ENCODE measurements around the gene SLC8A3. TPM values are rescaled to one million over a fixed set of nuclear protein-coding genes. Genes with fewer than 3 reads are reported as not detected.

Gene SLC8A3
- total and polyA plus RNA-seq, 9 of the 15 experiments (the other 6 are each of a cell fraction or from before 2014, with no cell fraction given), result not detected

DNA sequence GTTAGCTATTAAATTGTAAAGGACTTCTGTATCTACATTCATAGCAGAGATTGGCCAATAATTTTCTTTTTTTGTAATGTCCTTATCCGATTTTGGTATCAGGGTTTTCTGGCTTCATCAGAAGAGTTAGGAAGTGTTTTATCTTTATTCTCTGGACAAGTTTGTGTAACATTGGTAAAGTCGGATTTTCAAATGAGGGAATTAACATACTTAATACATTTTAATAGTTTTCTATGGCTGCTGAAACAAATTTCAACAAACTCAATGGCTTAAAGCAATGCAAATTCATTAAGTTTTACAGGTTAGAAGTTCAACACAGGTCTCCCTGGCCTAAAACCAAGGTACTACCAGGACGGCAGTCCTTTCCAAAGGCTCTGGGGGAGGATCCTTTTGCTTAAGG is 13.2 kb upstream of the SLC8A3 start:
- no TSS peak for BruUV-seq (replicated peaks)
- H3K79me2 ChIP-seq (ENCODE audit: control insufficient read depth, insufficient read depth, low read length), result no peaks in the 10 kb centered on the region
- DNase-seq (ENCODE audit: extremely low read depth in 1 of 4, low spot score in 3 of 4) (no peak), FAIRE-seq (no peak), ATAC-seq (no peak)
- ChIA-PET CTCF (ENCODE audit: low intra/inter-chr PET ratio) (no interaction called here), POLR2A (no interaction called here)
- H4K20me1 ChIP-seq (replicated peaks; ENCODE audit: control insufficient read depth, insufficient read depth, low read length), result no peaks in the 10 kb centered on the region
- H3K9me3 ChIP-seq (replicated peaks; ENCODE audit: control insufficient read depth, insufficient read depth, low read depth, low read length), result no peaks in the 10 kb centered on the region
- no peaks in the 10 kb centered on the region for H3K9me1 ChIP-seq (ENCODE audit: control insufficient read depth, insufficient read depth, low read length)
- no peaks in the 10 kb centered on the region for H3K27me3 ChIP-seq (ENCODE audit: control insufficient read depth in 2 of 2, insufficient read depth in 2 of 2, low read length in 2 of 2)
- H2AFZ ChIP-seq (ENCODE audit: low read depth, low read length), result no peak overlapping the region
- H3K4me3 ChIP-seq, result no peak overlapping the region
- H3K27ac ChIP-seq (ENCODE audit: extremely low read depth, low read depth, low read length), result no peak overlapping the region
- TF ChIP-seq SP1 (CRISPR knock-in tag; IDR thresholded peaks at IDR 0.05) (no peak), NELFE (IDR thresholded peaks at IDR 0.05; ENCODE audit: insufficient read depth, insufficient read length) (no peak)
- TF ChIP-seq, protein P1, sequence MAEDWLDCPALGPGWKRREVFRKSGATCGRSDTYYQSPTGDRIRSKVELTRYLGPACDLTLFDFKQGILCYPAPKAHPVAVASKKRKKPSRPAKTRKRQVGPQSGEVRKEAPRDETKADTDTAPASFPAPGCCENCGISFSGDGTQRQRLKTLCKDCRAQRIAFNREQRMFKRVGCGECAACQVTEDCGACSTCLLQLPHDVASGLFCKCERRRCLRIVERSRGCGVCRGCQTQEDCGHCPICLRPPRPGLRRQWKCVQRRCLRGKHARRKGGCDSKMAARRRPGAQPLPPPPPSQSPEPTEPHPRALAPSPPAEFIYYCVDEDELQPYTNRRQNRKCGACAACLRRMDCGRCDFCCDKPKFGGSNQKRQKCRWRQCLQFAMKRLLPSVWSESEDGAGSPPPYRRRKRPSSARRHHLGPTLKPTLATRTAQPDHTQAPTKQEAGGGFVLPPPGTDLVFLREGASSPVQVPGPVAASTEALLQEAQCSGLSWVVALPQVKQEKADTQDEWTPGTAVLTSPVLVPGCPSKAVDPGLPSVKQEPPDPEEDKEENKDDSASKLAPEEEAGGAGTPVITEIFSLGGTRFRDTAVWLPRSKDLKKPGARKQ (CRISPR knock-in tag; IDR thresholded peaks at IDR 0.05), result no peak
- intact Hi-C loops (cut with micrococcal nuclease) (no loop called here), in situ Hi-C loops (cut with MboI) (no loop called here)
- H3K4me2 ChIP-seq (ENCODE audit: insufficient read depth, low read length), result no peak overlapping the region
- H3K9ac ChIP-seq (ENCODE audit: insufficient read depth in 1 of 2, low read depth in 2 of 2, low read length in 2 of 2), result no peak overlapping the region
- H3K4me1 ChIP-seq (replicated peaks in 1 of 2; ENCODE audit: control insufficient read depth in 2 of 2, insufficient read depth in 2 of 2, low read length in 2 of 2), result no peaks in the 10 kb centered on the region
- WGBS (ENCODE audit: insufficient coverage, low coverage, missing lambda C conversion rate), result 0% methylated on average over 3 of the region's 3 CpGs
- H3K36me3 ChIP-seq (ENCODE audit: control insufficient read depth, insufficient read depth, low read length), result no peaks in the 10 kb centered on the region

DNA sequence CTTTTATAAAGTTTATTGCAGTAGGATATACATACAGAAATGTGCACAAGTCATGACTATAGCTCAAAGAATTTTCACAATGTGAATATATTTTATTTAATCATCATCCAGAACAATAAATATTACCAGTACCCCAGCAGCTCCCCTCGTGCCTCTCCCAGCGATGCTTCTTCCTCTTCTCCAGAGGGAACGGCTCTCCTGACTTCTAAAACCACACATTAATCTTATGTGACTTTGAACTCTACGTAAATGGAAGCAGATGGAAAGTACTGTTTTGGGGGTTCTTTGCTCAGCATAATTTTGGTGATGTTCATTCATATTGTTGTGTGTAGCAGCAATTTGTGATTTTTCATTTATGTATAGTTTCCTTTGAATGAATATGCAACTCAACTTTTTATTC is 4.6 kb upstream of the SLC8A3 start:
- intact Hi-C loops (cut with micrococcal nuclease) (no loop called here), in situ Hi-C loops (cut with MboI) (no loop called here)
- Histone ChIP-seq H3K36me3 (ENCODE audit: control insufficient read depth, insufficient read depth, low read length) (no peaks in the 10 kb centered on the region), H3K4me2 (ENCODE audit: insufficient read depth, low read length) (no peak overlapping the region), H3K4me3 (no peak overlapping the region), H3K9me1 (ENCODE audit: control insufficient read depth, insufficient read depth, low read length) (no peaks in the 10 kb centered on the region), H4K20me1 (replicated peaks; ENCODE audit: control insufficient read depth, insufficient read depth, low read length) (no peaks in the 10 kb centered on the region), H3K27me3 (ENCODE audit: control insufficient read depth in 2 of 2, insufficient read depth in 2 of 2, low read length in 2 of 2) (peaks cover 0 to 12% of the 10 kb centered on the region in 2 experiments; a peak in 1 of 5 replicates), H2AFZ (ENCODE audit: low read depth, low read length) (no peak overlapping the region), H3K9me3 (replicated peaks; ENCODE audit: control insufficient read depth, insufficient read depth, low read depth, low read length) (no peaks in the 10 kb centered on the region), H3K9ac (ENCODE audit: insufficient read depth in 1 of 2, low read depth in 2 of 2, low read length in 2 of 2) (no peak overlapping the region), H3K27ac (ENCODE audit: extremely low read depth, low read depth, low read length) (no peak overlapping the region), H3K79me2 (ENCODE audit: control insufficient read depth, insufficient read depth, low read length) (no peaks in the 10 kb centered on the region), H3K4me1 (replicated peaks in 1 of 2; ENCODE audit: control insufficient read depth in 2 of 2, insufficient read depth in 2 of 2, low read length in 2 of 2) (no peaks in the 10 kb centered on the region)
- ChIA-PET POLR2A (interaction anchor here (0.7 kb wide), 1 partner anchor 9 kb away, joined by 3 read pairs; no protein-coding TSS in a partner anchor), CTCF (ENCODE audit: low intra/inter-chr PET ratio) (no interaction called here)
- BruUV-seq (replicated peaks), result no TSS peak
- FAIRE-seq (no peak), DNase-seq (ENCODE audit: extremely low read depth in 1 of 4, low spot score in 3 of 4) (no peak), ATAC-seq (no peak)
- TF ChIP-seq PRPF4 (IDR thresholded peaks at IDR 0.05; ENCODE audit: insufficient read depth, low read depth, low read length, poor library complexity, severe bottlenecking) (no peak), CHD4 (IDR thresholded peaks at IDR 0.05; ENCODE audit: insufficient read depth, insufficient replicate concordance, low read depth, low read length, poor library complexity, severe bottlenecking) (no peak), ZKSCAN1 (IDR thresholded peaks at IDR 0.05; ENCODE audit: low read depth, low read length) (no peak), NBN (IDR thresholded peaks at IDR 0.05; ENCODE audit: low read depth) (no peak)
- 0% methylated on average over 4 of the region's 4 CpGs for WGBS (ENCODE audit: insufficient coverage, low coverage, missing lambda C conversion rate)
